ENCODE results near the gene SEC24C.
A peak's percentile ranks its signal among the peaks of the same experiment; 100 is the strongest.

Gene SEC24C

GRCh38 chr10:73814896-73815718 lies 70.9 kb downstream of the SEC24C start:
- peak; percentile 14 for DNase-seq

GRCh38 chr10:73815719-73816030 lies 71.5 kb downstream of the SEC24C start:
- no peak for DNase-seq

DNA sequence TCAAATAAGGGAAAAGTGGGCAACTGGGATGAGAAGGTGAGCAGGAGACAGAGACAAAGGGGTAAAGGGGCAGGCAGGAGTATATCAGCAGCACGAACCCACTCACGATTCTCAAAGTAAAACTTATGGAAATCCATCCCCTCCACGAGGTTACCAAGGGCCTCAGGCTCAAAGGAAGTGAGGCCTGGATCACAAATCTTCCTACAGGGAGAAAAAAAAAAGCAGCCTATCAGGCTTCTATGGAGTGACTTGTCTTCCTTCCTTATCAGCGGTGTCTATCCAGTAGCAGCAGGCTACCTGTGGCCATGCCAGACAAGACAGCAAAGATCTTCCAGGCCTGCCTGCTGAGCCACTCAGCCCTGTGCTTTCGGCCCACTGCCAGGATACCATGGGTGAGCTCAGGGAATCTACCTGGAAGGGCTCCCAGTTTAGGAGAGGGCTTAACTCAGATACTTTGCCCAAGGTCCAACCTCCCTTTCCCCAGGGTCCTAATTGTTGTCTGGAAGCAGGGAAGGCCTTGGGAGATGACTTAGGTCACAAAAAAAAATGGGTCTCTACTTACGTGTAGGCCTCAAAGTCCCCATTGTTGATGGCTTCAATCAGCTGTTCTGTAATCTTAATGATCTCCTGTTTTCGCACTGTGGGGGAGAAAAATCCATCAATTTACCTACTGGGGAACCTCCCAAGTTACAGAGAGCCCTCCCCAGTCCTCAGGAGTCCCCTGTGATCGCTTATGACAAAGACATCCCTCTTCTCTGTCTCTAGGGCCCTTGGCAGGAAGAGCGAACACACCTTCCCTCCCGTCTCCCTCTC lies 73.0 kb downstream of the SEC24C start:
- no peak for DNase-seq

- DNase-seq, result no peak
Observed at GRCh38 chr10:73817826-73818225, 73.7 kb downstream of the SEC24C start.

DNA sequence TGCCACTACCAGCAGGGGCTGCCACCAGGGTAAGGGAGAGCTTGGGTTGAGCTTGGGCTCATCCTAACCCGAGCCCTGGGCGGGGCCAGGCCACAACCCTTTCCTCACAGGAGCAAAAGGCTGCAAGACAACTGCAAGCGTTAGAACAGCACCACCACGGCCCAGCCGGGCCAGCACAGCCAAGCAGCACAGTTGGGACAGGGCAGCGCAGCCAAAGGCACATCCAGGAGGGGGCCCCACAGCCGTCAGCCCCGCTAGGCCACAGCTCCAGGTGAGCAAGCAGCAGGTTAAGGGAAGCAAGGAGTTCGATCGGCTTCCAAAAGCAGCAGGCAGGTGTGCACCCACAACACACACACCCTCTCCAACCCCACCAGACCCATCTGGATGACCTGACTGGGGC lies 74.2 kb downstream of the SEC24C start:
- no peak for DNase-seq

GRCh38 chr10:73819081-73819480 lies 74.9 kb downstream of the SEC24C start:
- no peak for DNase-seq

DNA sequence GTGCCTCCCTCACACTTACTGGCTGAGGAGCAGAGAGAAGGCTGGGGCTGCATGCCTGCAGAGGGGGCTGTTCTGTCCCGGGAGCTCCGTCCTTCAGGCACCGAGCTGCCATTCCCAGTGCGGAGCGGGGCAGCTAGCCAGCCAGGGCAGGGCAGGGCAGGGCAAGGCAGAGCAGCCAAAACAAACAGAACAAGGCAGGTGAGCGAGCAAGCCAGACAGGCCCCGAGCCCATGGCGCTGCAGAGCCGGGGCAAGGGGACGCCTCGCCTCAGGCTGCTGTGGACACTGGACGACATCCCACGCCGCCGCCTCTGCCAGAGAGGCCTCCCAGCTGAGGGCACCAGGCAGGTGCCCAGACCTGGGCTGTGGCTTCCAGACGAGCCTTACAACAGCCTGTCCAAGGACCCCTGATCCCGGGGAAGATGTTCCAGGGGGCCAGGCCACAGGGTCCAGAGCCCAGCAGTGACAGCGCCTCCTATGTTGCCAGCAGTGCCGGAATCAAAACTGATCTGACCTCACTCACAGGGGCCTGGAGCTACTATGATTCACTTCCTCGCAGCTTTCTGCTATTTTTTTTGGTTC lies 75.4 kb downstream of the SEC24C start:
- DNase-seq, result no peak

Data from activated CD4-positive, alpha-beta T cell treated with anti-CD3 and anti-CD28 coated beads, Interleukin-2, amount 50 U/mL, for 16 hours (primary cell).